ENCODE results near the gene TIGD6.

Gene TIGD6

DNA sequence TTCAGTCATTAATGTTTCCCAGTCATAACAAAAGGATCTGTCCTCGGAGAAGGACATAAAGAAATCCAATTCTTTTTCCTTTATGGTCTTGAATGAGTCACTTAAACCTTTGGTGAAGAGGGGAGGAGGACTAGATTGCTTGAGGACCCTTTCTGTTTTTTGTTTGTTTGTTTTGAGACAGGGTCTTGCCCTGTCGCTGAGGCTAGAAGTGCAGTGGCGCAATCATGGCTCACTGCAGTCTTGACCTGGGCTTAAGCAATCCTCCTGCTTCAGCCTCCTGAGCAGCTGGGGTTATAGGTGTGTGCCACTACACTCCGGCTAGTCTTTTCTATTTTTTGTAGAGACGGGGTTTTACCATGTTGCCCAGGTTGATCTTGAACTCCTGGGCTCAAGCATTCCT, 12.3 kb downstream of the TIGD6 start:
- H3K4me3 ChIP-seq (ENCODE audit: low read length) = no peak overlapping the region
- TF ChIP-seq CTCF (IDR thresholded peaks at IDR 0.05; ENCODE audit: insufficient read depth, low read depth, low read length, missing control alignments) = no peak
- no peak for DNase-seq (ENCODE audit: low read depth)

DNA sequence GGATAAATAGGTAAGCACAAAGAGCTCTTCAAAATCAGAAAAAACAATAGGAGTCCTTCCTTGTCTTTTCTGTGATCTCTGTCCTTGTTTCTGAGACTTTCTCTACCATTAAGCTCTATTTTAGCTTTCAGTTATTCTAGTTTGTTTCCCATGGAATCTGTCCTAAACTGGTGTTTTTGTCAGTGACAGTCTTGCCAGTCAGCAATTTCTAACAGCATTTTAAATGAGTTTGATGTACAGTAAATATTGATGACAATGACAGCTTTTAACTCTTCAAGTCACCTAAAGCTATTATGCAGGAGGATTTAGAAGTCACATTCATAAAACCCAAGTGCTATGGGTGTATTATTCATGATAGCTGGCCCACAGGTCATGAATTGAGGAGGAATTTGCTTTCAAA, 17.9 kb downstream of the TIGD6 start:
- no peak overlapping the region for H3K4me3 ChIP-seq (ENCODE audit: low read length)
- DNase-seq (ENCODE audit: low read depth) = no peak
- no peak for TF ChIP-seq CTCF (IDR thresholded peaks at IDR 0.05; ENCODE audit: insufficient read depth, low read depth, low read length, missing control alignments)

DNA sequence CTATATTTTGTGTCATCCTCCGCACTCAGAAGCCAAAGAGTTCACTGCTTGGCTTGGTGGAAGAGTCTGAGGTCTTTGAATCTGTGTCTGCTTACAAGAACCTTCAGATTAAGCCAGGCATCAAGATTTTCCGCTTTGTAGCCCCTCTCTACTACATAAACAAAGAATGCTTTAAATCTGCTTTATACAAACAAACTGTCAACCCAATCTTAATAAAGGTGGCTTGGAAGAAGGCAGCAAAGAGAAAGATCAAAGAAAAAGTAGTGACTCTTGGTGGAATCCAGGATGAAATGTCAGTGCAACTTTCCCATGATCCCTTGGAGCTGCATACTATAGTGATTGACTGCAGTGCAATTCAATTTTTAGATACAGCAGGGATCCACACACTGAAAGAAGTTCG, 19.2 kb downstream of the TIGD6 start:
- H3K4me3 ChIP-seq (ENCODE audit: low read length) = no peak overlapping the region
- TF ChIP-seq CTCF (IDR thresholded peaks at IDR 0.05; ENCODE audit: insufficient read depth, low read depth, low read length, missing control alignments) = no peak
- DNase-seq (ENCODE audit: low read depth) = no peak

- no peak overlapping the region for H3K4me3 ChIP-seq (ENCODE audit: low read length)
- no peak for TF ChIP-seq CTCF (IDR thresholded peaks at IDR 0.05; ENCODE audit: insufficient read depth, low read depth, low read length, missing control alignments)
- DNase-seq (ENCODE audit: low read depth) = no peak
These were observed 20.6 kb downstream of the TIGD6 start for GRCh38 chr5:149979896-149980295.

- no peak for DNase-seq (ENCODE audit: low read depth)
- no peak overlapping the region for H3K4me3 ChIP-seq (ENCODE audit: low read length)
- no peak for TF ChIP-seq CTCF (IDR thresholded peaks at IDR 0.05; ENCODE audit: insufficient read depth, low read depth, low read length, missing control alignments)
These were observed 25.0 kb downstream of the TIGD6 start for GRCh38 chr5:149975409-149975808.

GRCh38 chr5:149969181-149969930, 31.1 kb downstream of the TIGD6 start:
- no peak for TF ChIP-seq CTCF (IDR thresholded peaks at IDR 0.05; ENCODE audit: insufficient read depth, low read depth, low read length, missing control alignments)
- H3K4me3 ChIP-seq (ENCODE audit: low read length) = no peak overlapping the region
- no peak for DNase-seq (ENCODE audit: low read depth)

GRCh38 chr5:149966946-149967345, 33.5 kb downstream of the TIGD6 start:
- H3K4me3 ChIP-seq (ENCODE audit: low read length) = no peak overlapping the region
- no peak for DNase-seq (ENCODE audit: low read depth)
- TF ChIP-seq CTCF (IDR thresholded peaks at IDR 0.05; ENCODE audit: insufficient read depth, low read depth, low read length, missing control alignments) = no peak
